Measurements from ENCODE around the gene ALX4.

ALX4 gene

DNA sequence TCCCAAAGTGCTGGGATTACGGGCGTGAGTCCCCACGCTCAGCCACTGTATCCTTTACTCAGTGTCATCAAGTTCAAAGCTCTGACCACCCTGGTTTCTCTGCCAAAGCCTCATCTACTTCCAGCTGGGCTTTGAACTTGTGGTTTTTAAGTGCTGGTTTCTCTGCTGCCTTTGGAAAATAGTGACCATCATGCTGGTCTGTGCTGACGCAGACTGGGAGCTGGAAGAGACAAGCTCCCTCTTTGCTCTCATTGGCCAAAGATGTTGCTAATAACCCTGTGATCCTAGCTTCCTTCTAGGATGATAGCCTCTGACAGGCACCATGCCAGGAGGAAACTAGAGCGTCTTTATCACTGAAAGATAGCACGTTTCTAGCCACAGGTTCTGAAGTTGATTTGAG, 62.4 kb downstream of the ALX4 start:
- H3K4me3 ChIP-seq (ENCODE audit: insufficient read depth in 1 of 2, low read depth in 1 of 2, low read length in 2 of 2) = no peak overlapping the region
- H2BK5ac ChIP-seq (ENCODE audit: low read depth, low read length, poor library complexity, severe bottlenecking) = no peak overlapping the region
- no peak overlapping the region for H2BK15ac ChIP-seq (ENCODE audit: low read depth, poor library complexity, severe bottlenecking)
- DNase-seq = no peak
- no peak overlapping the region for H3K27ac ChIP-seq (ENCODE audit: low read length, poor library complexity, severe bottlenecking)
- H3K14ac ChIP-seq (ENCODE audit: low read length in 2 of 2) = no peak overlapping the region
- H2BK12ac ChIP-seq (ENCODE audit: low read length in 2 of 2) = no peak overlapping the region
- peaks cover 5 to 26% of the 10 kb centered on the region in 2 experiments for H3K36me3 ChIP-seq (ENCODE audit: control insufficient read depth in 1 of 2, insufficient read depth in 2 of 2, low read depth in 1 of 2, low read length in 2 of 2)
- peak overlapping the region; percentile 66 for H2AK5ac ChIP-seq (ENCODE audit: low read length, severe bottlenecking)
- H3K9me3 ChIP-seq (ENCODE audit: control insufficient read depth, low read length) = peaks cover 7% of the 10 kb centered on the region
- no peaks in the 10 kb centered on the region for H3K27me3 ChIP-seq (ENCODE audit: control insufficient read depth in 1 of 2, insufficient read depth in 1 of 2, low read length in 2 of 2)
- H4K8ac ChIP-seq (ENCODE audit: low read length) = no peak overlapping the region
- no peak overlapping the region for H4K91ac ChIP-seq (ENCODE audit: low read length)
- H3K4ac ChIP-seq (ENCODE audit: low read depth in 1 of 2, low read length in 2 of 2) = no peak overlapping the region
- H3K79me1 ChIP-seq (replicated peaks; ENCODE audit: low read length, poor library complexity, severe bottlenecking) = no peaks in the 10 kb centered on the region
- H2BK120ac ChIP-seq (ENCODE audit: low read depth, low read length) = no peak overlapping the region
- H3K4me1 ChIP-seq (ENCODE audit: control insufficient read depth, insufficient read depth, low read depth, low read length) = peaks cover 9% of the 10 kb centered on the region
- H3K18ac ChIP-seq (ENCODE audit: low read depth in 1 of 2, low read length in 2 of 2) = no peak overlapping the region
- whole genome bisulfite sequencing = 76% methylated on average over 5 of the region's 6 CpGs
- H2AFZ ChIP-seq (ENCODE audit: low read depth, low read length) = no peak overlapping the region
- no peak overlapping the region for H3K23ac ChIP-seq (ENCODE audit: low read length in 2 of 2)
- H3K4me2 ChIP-seq (ENCODE audit: low read length, poor library complexity, severe bottlenecking) = no peak overlapping the region
- no peak overlapping the region for H3K9ac ChIP-seq (ENCODE audit: low read length)

DNA sequence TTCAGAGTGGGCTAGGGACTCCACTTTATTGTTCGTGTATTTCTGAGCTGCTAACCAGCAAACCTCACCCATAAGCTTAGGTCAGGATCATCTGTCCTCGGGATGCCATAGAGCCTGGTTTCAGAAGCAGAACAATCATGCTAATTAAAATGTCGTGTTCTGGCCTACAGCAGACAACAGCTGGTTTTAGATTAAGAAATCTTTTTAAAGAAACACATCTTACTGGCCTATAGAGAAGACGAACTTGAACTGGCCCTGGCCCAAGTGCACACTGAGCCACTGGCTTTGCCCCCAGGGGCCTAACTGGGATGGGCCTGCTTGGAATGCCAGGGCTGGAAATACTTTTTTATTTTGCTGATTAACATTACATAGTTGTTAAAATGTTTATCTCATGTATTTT, 63.2 kb downstream of the ALX4 start:
- Histone ChIP-seq H2BK5ac (ENCODE audit: low read depth, low read length, poor library complexity, severe bottlenecking) (no peak overlapping the region), H3K4me3 (ENCODE audit: insufficient read depth in 1 of 2, low read depth in 1 of 2, low read length in 2 of 2) (no peak overlapping the region), H2AFZ (ENCODE audit: low read depth, low read length) (no peak overlapping the region), H3K9ac (ENCODE audit: low read length) (no peak overlapping the region), H3K4me2 (ENCODE audit: low read length, poor library complexity, severe bottlenecking) (no peak overlapping the region), H3K79me1 (replicated peaks; ENCODE audit: low read length, poor library complexity, severe bottlenecking) (no peaks in the 10 kb centered on the region), H4K8ac (ENCODE audit: low read length) (no peak overlapping the region), H3K23ac (ENCODE audit: low read length in 2 of 2) (no peak overlapping the region), H2BK120ac (ENCODE audit: low read depth, low read length) (no peak overlapping the region), H3K18ac (ENCODE audit: low read depth in 1 of 2, low read length in 2 of 2) (no peak overlapping the region), H3K4me1 (ENCODE audit: control insufficient read depth, insufficient read depth, low read depth, low read length) (peaks cover 9% of the 10 kb centered on the region), H3K4ac (ENCODE audit: low read depth in 1 of 2, low read length in 2 of 2) (no peak overlapping the region), H2AK5ac (ENCODE audit: low read length, severe bottlenecking) (peak overlapping the region; percentile 55), H3K27ac (ENCODE audit: low read length, poor library complexity, severe bottlenecking) (no peak overlapping the region), H3K14ac (ENCODE audit: low read length in 2 of 2) (no peak overlapping the region), H4K91ac (ENCODE audit: low read length) (no peak overlapping the region), H2BK15ac (ENCODE audit: low read depth, poor library complexity, severe bottlenecking) (no peak overlapping the region), H2BK12ac (ENCODE audit: low read length in 2 of 2) (no peak overlapping the region), H3K9me3 (ENCODE audit: control insufficient read depth, low read length) (no peaks in the 10 kb centered on the region), H3K27me3 (ENCODE audit: control insufficient read depth in 1 of 2, insufficient read depth in 1 of 2, low read length in 2 of 2) (no peaks in the 10 kb centered on the region), H3K36me3 (ENCODE audit: control insufficient read depth in 1 of 2, insufficient read depth in 2 of 2, low read depth in 1 of 2, low read length in 2 of 2) (peaks cover 5 to 20% of the 10 kb centered on the region in 2 experiments)
- whole genome bisulfite sequencing = 89% methylated on average over 4 of the region's 4 CpGs
- DNase-seq = no peak

DNA sequence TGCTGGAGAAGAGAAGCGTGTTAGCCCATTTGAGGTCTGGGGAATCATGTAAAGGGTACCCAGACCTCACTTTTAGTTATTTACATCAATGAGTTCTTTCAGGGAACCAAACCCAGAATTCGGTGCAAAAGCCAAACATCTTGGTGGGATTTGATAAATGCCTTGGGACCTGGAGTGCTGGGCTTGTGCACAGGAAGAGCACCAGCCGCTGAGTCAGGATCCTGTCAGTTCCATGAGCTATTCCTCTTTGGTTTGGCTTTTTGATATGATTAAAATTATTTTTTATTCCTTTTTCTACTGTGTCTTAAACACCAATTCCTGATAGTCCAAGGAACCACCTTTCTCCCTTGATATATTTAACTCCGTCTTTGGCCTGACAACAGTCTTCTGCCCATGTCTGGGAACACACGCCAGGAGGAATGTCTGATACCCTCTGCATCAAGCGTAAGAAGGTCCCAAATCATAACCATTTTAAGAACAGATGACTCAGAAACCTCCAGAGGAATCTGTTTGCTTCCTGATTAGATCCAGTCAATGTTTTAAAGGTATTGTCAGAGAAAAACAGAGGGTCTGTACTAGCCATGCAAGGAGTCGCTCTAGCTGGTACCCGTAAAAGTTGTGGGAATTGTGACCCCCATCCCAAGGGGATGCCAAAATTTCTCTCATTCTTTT, 65.2 kb downstream of the ALX4 start:
- H3K4me2 ChIP-seq (ENCODE audit: low read length, poor library complexity, severe bottlenecking) = no peak overlapping the region
- peak overlapping the region; percentile 21 for H2AK5ac ChIP-seq (ENCODE audit: low read length, severe bottlenecking)
- no peak overlapping the region for H3K4ac ChIP-seq (ENCODE audit: low read depth in 1 of 2, low read length in 2 of 2)
- H3K23ac ChIP-seq (ENCODE audit: low read length in 2 of 2) = no peak overlapping the region
- H3K79me1 ChIP-seq (replicated peaks; ENCODE audit: low read length, poor library complexity, severe bottlenecking) = no peaks in the 10 kb centered on the region
- no peak overlapping the region for H2BK12ac ChIP-seq (ENCODE audit: low read length in 2 of 2)
- peaks cover 5 to 12% of the 10 kb centered on the region in 2 experiments for H3K36me3 ChIP-seq (ENCODE audit: control insufficient read depth in 1 of 2, insufficient read depth in 2 of 2, low read depth in 1 of 2, low read length in 2 of 2)
- no peak overlapping the region for H3K4me3 ChIP-seq (ENCODE audit: insufficient read depth in 1 of 2, low read depth in 1 of 2, low read length in 2 of 2)
- H3K14ac ChIP-seq (ENCODE audit: low read length in 2 of 2) = no peak overlapping the region
- 52% methylated on average over 7 of the region's 8 CpGs for WGBS
- H3K4me1 ChIP-seq (ENCODE audit: control insufficient read depth, insufficient read depth, low read depth, low read length) = peaks cover 9% of the 10 kb centered on the region
- H3K18ac ChIP-seq (ENCODE audit: low read depth in 1 of 2, low read length in 2 of 2) = no peak overlapping the region
- H2BK5ac ChIP-seq (ENCODE audit: low read depth, low read length, poor library complexity, severe bottlenecking) = no peak overlapping the region
- H3K27ac ChIP-seq (ENCODE audit: low read length, poor library complexity, severe bottlenecking) = peak overlapping the region; percentile 44
- H2AFZ ChIP-seq (ENCODE audit: low read depth, low read length) = no peak overlapping the region
- H2BK120ac ChIP-seq (ENCODE audit: low read depth, low read length) = no peak overlapping the region
- H4K8ac ChIP-seq (ENCODE audit: low read length) = no peak overlapping the region
- no peak overlapping the region for H4K91ac ChIP-seq (ENCODE audit: low read length)
- H2BK15ac ChIP-seq (ENCODE audit: low read depth, poor library complexity, severe bottlenecking) = no peak overlapping the region
- peak; percentile 11 for DNase-seq
- no peak overlapping the region for H3K9ac ChIP-seq (ENCODE audit: low read length)
- H3K9me3 ChIP-seq (ENCODE audit: control insufficient read depth, low read length) = no peaks in the 10 kb centered on the region
- H3K27me3 ChIP-seq (ENCODE audit: control insufficient read depth in 1 of 2, insufficient read depth in 1 of 2, low read length in 2 of 2) = no peaks in the 10 kb centered on the region

DNA sequence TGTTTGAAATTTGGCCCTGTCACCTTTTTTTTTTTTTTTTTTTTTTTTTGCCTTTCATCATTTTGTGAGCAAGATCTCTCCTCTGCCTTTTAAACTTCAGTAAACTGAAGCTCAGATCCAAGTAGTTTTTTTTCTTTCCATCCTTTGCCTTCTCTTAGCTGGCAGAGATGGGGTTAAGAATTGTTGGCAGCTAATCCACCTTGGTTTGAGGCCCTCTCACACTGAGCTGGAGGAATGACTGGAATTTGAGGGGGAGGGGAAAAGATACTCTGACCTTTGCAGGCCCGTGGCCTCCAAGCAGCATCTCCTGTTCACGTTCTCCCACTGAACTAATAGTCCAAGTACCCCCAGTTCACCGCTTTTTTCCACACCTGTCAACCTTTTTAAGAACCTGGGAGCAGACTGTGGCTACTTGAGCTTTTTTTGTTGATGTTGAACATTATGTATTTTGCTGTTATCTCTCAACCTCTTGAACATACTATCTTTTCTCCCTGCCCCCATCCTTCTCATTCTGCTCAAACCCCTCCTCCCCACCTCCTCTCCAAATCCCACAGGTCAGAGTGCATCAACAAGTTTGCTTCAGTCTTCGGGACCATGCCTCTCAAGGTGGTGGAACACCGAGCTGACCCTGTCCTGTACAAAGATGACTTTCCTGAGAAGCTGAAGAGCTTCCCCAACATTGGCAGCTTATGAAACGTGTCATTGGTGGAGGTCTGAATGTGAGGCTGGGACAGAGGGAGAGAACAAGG, 66.2 kb downstream of the ALX4 start:
- H4K8ac ChIP-seq (ENCODE audit: low read length) = no peak overlapping the region
- peaks cover 0 to 6% of the 10 kb centered on the region in 2 experiments for H3K36me3 ChIP-seq (ENCODE audit: control insufficient read depth in 1 of 2, insufficient read depth in 2 of 2, low read depth in 1 of 2, low read length in 2 of 2)
- H3K23ac ChIP-seq (ENCODE audit: low read length in 2 of 2) = no peak overlapping the region
- H4K91ac ChIP-seq (ENCODE audit: low read length) = peak overlapping the region; percentile 11
- peak overlapping the region; percentile 40 to 54 for H3K18ac ChIP-seq (ENCODE audit: low read depth in 1 of 2, low read length in 2 of 2)
- peak overlapping the region; percentile 13 for H3K4me2 ChIP-seq (ENCODE audit: low read length, poor library complexity, severe bottlenecking)
- H2BK15ac ChIP-seq (ENCODE audit: low read depth, poor library complexity, severe bottlenecking) = no peak overlapping the region
- H3K9ac ChIP-seq (ENCODE audit: low read length) = no peak overlapping the region
- no peaks in the 10 kb centered on the region for H3K27me3 ChIP-seq (ENCODE audit: control insufficient read depth in 1 of 2, insufficient read depth in 1 of 2, low read length in 2 of 2)
- 46% methylated on average over 3 of the region's 6 CpGs for WGBS
- no peaks in the 10 kb centered on the region for H3K79me1 ChIP-seq (replicated peaks; ENCODE audit: low read length, poor library complexity, severe bottlenecking)
- H2BK120ac ChIP-seq (ENCODE audit: low read depth, low read length) = no peak overlapping the region
- peak overlapping the region in 1 of 2 experiments; percentile 12 for H2BK12ac ChIP-seq (ENCODE audit: low read length in 2 of 2)
- no peak overlapping the region for H3K4me3 ChIP-seq (ENCODE audit: insufficient read depth in 1 of 2, low read depth in 1 of 2, low read length in 2 of 2)
- peaks cover 9% of the 10 kb centered on the region for H3K4me1 ChIP-seq (ENCODE audit: control insufficient read depth, insufficient read depth, low read depth, low read length)
- peak overlapping the region; percentile 11 for H2BK5ac ChIP-seq (ENCODE audit: low read depth, low read length, poor library complexity, severe bottlenecking)
- peak overlapping the region in 1 of 2 experiments; percentile 35 for H3K4ac ChIP-seq (ENCODE audit: low read depth in 1 of 2, low read length in 2 of 2)
- peak overlapping the region; percentile 95 for H2AK5ac ChIP-seq (ENCODE audit: low read length, severe bottlenecking)
- H3K14ac ChIP-seq (ENCODE audit: low read length in 2 of 2) = no peak overlapping the region
- peak; percentile 12 for DNase-seq
- peak overlapping the region; percentile 59 for H3K27ac ChIP-seq (ENCODE audit: low read length, poor library complexity, severe bottlenecking)
- no peaks in the 10 kb centered on the region for H3K9me3 ChIP-seq (ENCODE audit: control insufficient read depth, low read length)
- H2AFZ ChIP-seq (ENCODE audit: low read depth, low read length) = no peak overlapping the region
